HepG2 (cell line): ENCODE results near the gene MTHFSD. TPM values are rescaled to one million over a fixed set of nuclear protein-coding genes. Genes with fewer than 3 reads are reported as not detected.

Experiments used
- ATAC-seq: fragments of 200-7000 bp; cut with Tn5 transposase; 3 replicates; pipeline ENCODE4 v1.9.1; 2020; ENCODE audit warnings: mild to moderate bottlenecking, moderate library complexity
- BruUV-seq: library from RNA; stranded (reverse); fragments of 400-500 nt; replicated peaks from 2 replicates; lab custom pipeline; 2021; lab: Mats Ljungman, UMichigan
- CTCF ChIA-PET: fragments of 300-600 bp; formaldehyde crosslinking; extraction: SDS; loops from one replicate; lab custom pipeline; 2021; ENCODE audit warnings: low total read pairs, inconsistent platforms, low intra/inter-chr PET ratio; lab: Yijun Ruan, JAX
- POLR2A ChIA-PET: fragments of 350-600 bp; sonication (Branson Sonifier 250); formaldehyde crosslinking; loops from one replicate; lab custom pipeline; 2020; ENCODE audit warnings: antibody characterized with exemption, inconsistent platforms; lab: Yijun Ruan, JAX
- DNase-seq: peaks from one replicate; pipeline ENCODE4 v3.0.0-alpha.2; 2015; ENCODE audit warnings: low spot score
- FAIRE-seq: peaks from 3 replicates; lab custom pipeline; 2011; peaks lifted over from hg19 to GRCh38; lab: Jason Lieb, UNC
- H2AFZ ChIP-seq: one replicate; pipeline ENCODE4 v1.6.1; 2011; ENCODE audit warnings: low read length, inconsistent platforms
- H3K27ac ChIP-seq: fragments of 300-600 bp; 3 replicates; pipeline ENCODE4 v1.8.0; 2011; ENCODE audit warnings: mixed run types, mild to moderate bottlenecking, mixed read lengths, low read length, inconsistent platforms; ENCODE audit not compliant: insufficient read depth; ENCODE audit errors: extremely low read length
- H3K27me3 ChIP-seq, 2 experiments: fragments of 200-600 bp in 1 of 2; 2 replicates in 1 of 2; 3 replicates in 1 of 2; pipeline versions ENCODE4 v1.6.0 to v1.8.0; 2011; ENCODE audit warnings: low read length in 2 of 2, mild to moderate bottlenecking in 2 of 2, moderate library complexity in 2 of 2, inconsistent platforms in 1 of 2; ENCODE audit not compliant: insufficient read depth in 2 of 2, control insufficient read depth in 1 of 2
- H3K36me3 ChIP-seq, 2 experiments: fragments of 200-600 bp in 1 of 2; replicated peaks in 1 of 2; 2 replicates in 1 of 2; 3 replicates in 1 of 2; pipeline versions ENCODE4 v1.5.1 to v1.8.0; 2011; ENCODE audit warnings: low read length in 2 of 2, inconsistent platforms in 1 of 2; ENCODE audit not compliant: insufficient read depth in 2 of 2, control insufficient read depth in 1 of 2
- H3K4me1 ChIP-seq: 2 replicates; pipeline ENCODE4 v1.5.1; 2012; ENCODE audit warnings: low read length, inconsistent platforms; ENCODE audit not compliant: insufficient read depth
- H3K4me2 ChIP-seq: 2 replicates; pipeline ENCODE4 v1.6.0; 2011; ENCODE audit warnings: low read depth, low read length, inconsistent platforms
- H3K4me3 ChIP-seq, 3 experiments: fragments of 200-600 bp in 1 of 3; sonication (generic), shearing (Covaris generic) in 1 of 3; replicated peaks in 1 of 3; 2 replicates each; pipeline ENCODE4 v1.5.1; 2011 to 2016; ENCODE audit warnings: low read length in 3 of 3, inconsistent platforms in 2 of 3, low read depth in 2 of 3, mild to moderate bottlenecking in 2 of 3, control low read depth in 1 of 3, mixed read lengths in 1 of 3; ENCODE audit not compliant: insufficient read depth in 1 of 3
- H3K79me2 ChIP-seq: one replicate; pipeline ENCODE4 v1.6.1; 2011; ENCODE audit warnings: low read length, inconsistent platforms; ENCODE audit not compliant: insufficient read depth
- H3K9ac ChIP-seq: 2 replicates; pipeline ENCODE4 v1.6.0; 2011; ENCODE audit warnings: mild to moderate bottlenecking, low read depth, low read length, inconsistent platforms; ENCODE audit not compliant: insufficient read depth
- H3K9me3 ChIP-seq: 2 replicates; pipeline ENCODE4 v1.5.1; 2012; ENCODE audit warnings: mild to moderate bottlenecking, low read length
- H4K20me1 ChIP-seq: 2 replicates; pipeline ENCODE4 v1.6.0; 2011; ENCODE audit warnings: inconsistent platforms, mild to moderate bottlenecking, low read length, moderate library complexity; ENCODE audit not compliant: insufficient read depth
- EHMT2 ChIP-seq: fragments of 200-600 bp; sonication (generic); IDR thresholded peaks from 2 replicates; pipeline ENCODE4 v1.7.0; 2017; ENCODE audit warnings: antibody characterized with exemption, low read depth, low read length, borderline replicate concordance
- HNRNPUL1 ChIP-seq: fragments of 200-400 bp; formaldehyde crosslinking; IDR thresholded peaks from 2 replicates; pipeline ENCODE4 v1.6.1; 2017; ENCODE audit warnings: low read depth, mild to moderate bottlenecking, low read length, moderate library complexity
- SRSF9 ChIP-seq: fragments of 200-400 bp; formaldehyde crosslinking; IDR thresholded peaks from 2 replicates; pipeline ENCODE4 v1.6.1; 2018; ENCODE audit warnings: borderline replicate concordance, mild to moderate bottlenecking, low read depth, low read length; ENCODE audit not compliant: insufficient read depth, poor library complexity, severe bottlenecking
- ZNF234 ChIP-seq: sonication (generic); formaldehyde crosslinking; conservative IDR thresholded peaks from 2 replicates; pipeline ENCODE4 v1.5.1; 2020; ENCODE audit warnings: mild to moderate bottlenecking, missing genetic modification reagents
- WGBS: methylation state at CpG from one replicate; pipeline ENCODE4 v1.1.6; 2017; ENCODE audit warnings: low lambda C conversion rate; 5-methylcytosine and 5-hydroxymethylcytosine counted together
- in situ Hi-C: cut with HindIII; loops from 2 replicates; pipeline ENCODE4 v1.10.0; 2017; ENCODE audit warnings: low pct_unique_long_range_greater_than_20kb; ENCODE audit not compliant: extremely low pct_ligation_motif_present
- intact Hi-C: fragments of 100-400 bp; cut with micrococcal nuclease; formaldehyde crosslinking; loops from one replicate; pipeline ENCODE4 v1.10.0; 2022; ENCODE audit not compliant: unreplicated experiment
- polyA plus RNA-seq, 8 experiments: library from polyadenylated mRNA; depleted of rRNA in 3 of 8; stranded (reverse) in 7 of 8; unstranded in 1 of 8; fragments of >200 nt; fragmentation: Illumina TruSeq in 4 of 8; extraction: Trizol in 4 of 8; gene quantifications; 2 replicates each; pipeline versions ENCODE4 v1.2.1 to v1.2.3, GENCODE V29; 2011 to 2016; ENCODE audit warnings: low read depth in 4 of 8, missing spikeins in 1 of 8, mixed read lengths in 1 of 8; ENCODE audit not compliant: insufficient read depth in 1 of 8
- total RNA-seq, 5 experiments: library from RNA; depleted of rRNA; stranded (reverse); fragments of >200 nt; fragmentation: Illumina TruSeq; extraction: Trizol; gene quantifications; 2 replicates each; pipeline ENCODE4 v1.2.3, GENCODE V29; 2016; ENCODE audit warnings: low read depth in 1 of 5
- TF ChIP-seq, protein P1 (sequence below): sonication (generic); formaldehyde crosslinking; IDR thresholded peaks from 2 replicates; pipeline ENCODE4 v1.9.0; 2021; ENCODE audit warnings: missing genetic modification reagents, borderline replicate concordance

The MTHFSD gene
- total and polyA plus RNA-seq, 2 of the 13 experiments (the other 11 are each of a cell fraction or from before 2014, with no cell fraction given), result 14.2 to 16.3 TPM

DNA sequence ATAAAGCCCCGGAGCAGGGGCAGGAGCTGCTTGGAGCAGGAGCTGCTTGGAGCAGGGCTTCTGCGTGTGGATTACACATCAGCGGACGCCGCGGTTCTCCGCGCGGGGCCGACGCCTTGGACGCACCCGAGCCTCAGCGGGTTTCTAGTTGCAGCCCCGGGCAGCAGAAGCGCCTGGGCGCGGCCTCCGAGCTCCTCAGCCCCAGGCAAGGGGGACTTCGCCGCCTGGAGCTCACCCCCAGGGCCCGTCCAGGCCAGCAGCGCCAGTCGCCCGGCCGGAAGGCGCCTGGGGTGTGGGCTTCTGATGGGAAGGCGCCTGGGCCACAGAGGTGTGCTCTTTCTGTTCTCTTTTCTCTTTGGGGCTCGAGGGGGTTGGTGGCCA lies 38.4 kb downstream of the MTHFSD start:
- H4K20me1 ChIP-seq, result no peaks in the 10 kb centered on the region; the same call in 1 of the 2 replicates
- no peak overlapping the region for H3K27ac ChIP-seq
- in situ Hi-C loops (loop anchor here (5.0 to 25.0 kb wide), 4 partner anchors 174 to 704 kb away; no protein-coding TSS in a partner anchor), intact Hi-C loops (loop anchor here (1.0 kb wide), 1 partner anchor 176 kb away; no protein-coding TSS in a partner anchor)
- no peak overlapping the region for H3K9ac ChIP-seq
- no peaks in the 10 kb centered on the region for H3K79me2 ChIP-seq
- H3K27me3 ChIP-seq, result peaks cover 18 to 90% of the 10 kb centered on the region in 2 experiments
- ATAC-seq, result no peak
- FAIRE-seq, result no peak
- no TSS peak for BruUV-seq
- H2AFZ ChIP-seq, result no peak overlapping the region
- no peak overlapping the region for H3K4me3 ChIP-seq
- DNase-seq, result no peak
- TF ChIP-seq ZNF234 (CRISPR knock-in tag), result no peak
- no peak for TF ChIP-seq SRSF9
- TF ChIP-seq HNRNPUL1, result no peak
- TF ChIP-seq, protein P1, sequence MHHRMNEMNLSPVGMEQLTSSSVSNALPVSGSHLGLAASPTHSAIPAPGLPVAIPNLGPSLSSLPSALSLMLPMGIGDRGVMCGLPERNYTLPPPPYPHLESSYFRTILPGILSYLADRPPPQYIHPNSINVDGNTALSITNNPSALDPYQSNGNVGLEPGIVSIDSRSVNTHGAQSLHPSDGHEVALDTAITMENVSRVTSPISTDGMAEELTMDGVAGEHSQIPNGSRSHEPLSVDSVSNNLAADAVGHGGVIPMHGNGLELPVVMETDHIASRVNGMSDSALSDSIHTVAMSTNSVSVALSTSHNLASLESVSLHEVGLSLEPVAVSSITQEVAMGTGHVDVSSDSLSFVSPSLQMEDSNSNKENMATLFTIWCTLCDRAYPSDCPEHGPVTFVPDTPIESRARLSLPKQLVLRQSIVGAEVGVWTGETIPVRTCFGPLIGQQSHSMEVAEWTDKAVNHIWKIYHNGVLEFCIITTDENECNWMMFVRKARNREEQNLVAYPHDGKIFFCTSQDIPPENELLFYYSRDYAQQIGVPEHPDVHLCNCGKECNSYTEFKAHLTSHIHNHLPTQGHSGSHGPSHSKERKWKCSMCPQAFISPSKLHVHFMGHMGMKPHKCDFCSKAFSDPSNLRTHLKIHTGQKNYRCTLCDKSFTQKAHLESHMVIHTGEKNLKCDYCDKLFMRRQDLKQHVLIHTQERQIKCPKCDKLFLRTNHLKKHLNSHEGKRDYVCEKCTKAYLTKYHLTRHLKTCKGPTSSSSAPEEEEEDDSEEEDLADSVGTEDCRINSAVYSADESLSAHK, result no peak
- no peak for TF ChIP-seq EHMT2
- TF ChIP-seq, all 625 proteins: peak for 0
- CTCF ChIA-PET, result interaction anchor here (1.1 to 2.7 kb wide), 3 partner anchors 176 to 472 kb away, joined by 3 to 23 read pairs (median 21); no protein-coding TSS in a partner anchor
- no peaks in the 10 kb centered on the region for H3K9me3 ChIP-seq
- H3K4me2 ChIP-seq, result no peak overlapping the region
- peaks cover 9% of the 10 kb centered on the region for H3K4me1 ChIP-seq
- no peaks in the 10 kb centered on the region for H3K36me3 ChIP-seq
- POLR2A ChIA-PET, result no interaction called here
- 52% methylated on average over 15 of the region's 29 CpGs for WGBS
